Duodenal mucosa (tissue), 2 donors: ENCODE measurements around the gene KLK13.

ENCODE experiments used
- H3K27ac ChIP-seq: one replicate; pipeline ENCODE4 v1.7.0; 2013; ENCODE audit warnings: low read depth, low read length
- H3K27me3 ChIP-seq, 2 donors: one replicate each; pipeline ENCODE4 v1.7.0; 2013; ENCODE audit warnings: low read length in 2 of 2, control low read depth in 1 of 2; ENCODE audit not compliant: insufficient read depth in 2 of 2, control insufficient read depth in 1 of 2
- H3K36me3 ChIP-seq, 2 donors: one replicate each; pipeline ENCODE4 v1.7.0; 2013; ENCODE audit warnings: low read length in 2 of 2, control low read depth in 1 of 2; ENCODE audit not compliant: insufficient read depth in 2 of 2, control insufficient read depth in 1 of 2
- H3K4me1 ChIP-seq, 2 donors: one replicate each; pipeline ENCODE4 v1.7.0; 2013; ENCODE audit warnings: low read length in 2 of 2, control low read depth in 1 of 2; ENCODE audit not compliant: insufficient read depth in 2 of 2, control insufficient read depth in 1 of 2
- H3K4me3 ChIP-seq, 2 donors: one replicate each; pipeline ENCODE4 v1.7.0; 2013; ENCODE audit warnings: low read length in 2 of 2, low read depth in 1 of 2
- H3K9ac ChIP-seq, 2 donors: one replicate each; pipeline ENCODE4 v1.7.0; 2013; ENCODE audit warnings: low read length in 2 of 2, low read depth in 1 of 2
- H3K9me3 ChIP-seq, 2 donors: one replicate each; pipeline ENCODE4 v1.7.0; 2013; ENCODE audit warnings: low read length in 2 of 2, control low read depth in 1 of 2; ENCODE audit not compliant: control insufficient read depth in 1 of 2

Gene KLK13

GRCh38 chr19:51093101-51093500 lies 28.2 kb upstream of the KLK13 start:
- Histone ChIP-seq H3K27ac (no peak overlapping the region), H3K4me1 (no peaks in the 10 kb centered on the region)

GRCh38 chr19:51091895-51092873 lies 27.3 kb upstream of the KLK13 start:
- Histone ChIP-seq H3K9me3 (no peaks in the 10 kb centered on the region), H3K27ac (no peak overlapping the region), H3K4me1 (no peaks in the 10 kb centered on the region), H3K36me3 (no peaks in the 10 kb centered on the region), H3K9ac (no peak overlapping the region), H3K27me3 (no peaks in the 10 kb centered on the region), H3K4me3 (no peak overlapping the region)

More at GRCh38 chr19:51093101-51093500, 28.2 kb upstream of the KLK13 start:
- Histone ChIP-seq H3K4me3 (no peak overlapping the region), H3K9ac (no peak overlapping the region), H3K9me3 (no peaks in the 10 kb centered on the region), H3K36me3 (peaks cover 0 to 5% of the 10 kb centered on the region in 2 donors), H3K27me3 (no peaks in the 10 kb centered on the region)

- Histone ChIP-seq H3K36me3 (no peaks in the 10 kb centered on the region), H3K4me3 (no peak overlapping the region), H3K4me1 (no peaks in the 10 kb centered on the region), H3K9me3 (no peaks in the 10 kb centered on the region), H3K27ac (no peak overlapping the region), H3K27me3 (no peaks in the 10 kb centered on the region), H3K9ac (no peak overlapping the region)
Measured at GRCh38 chr19:51091126-51091525, 26.2 kb upstream of the KLK13 start.

- Histone ChIP-seq H3K36me3 (no peaks in the 10 kb centered on the region), H3K4me1 (no peaks in the 10 kb centered on the region), H3K27me3 (no peaks in the 10 kb centered on the region), H3K9ac (no peak overlapping the region), H3K4me3 (no peak overlapping the region), H3K27ac (no peak overlapping the region), H3K9me3 (no peaks in the 10 kb centered on the region)
Measured at GRCh38 chr19:51090471-51090870, 25.6 kb upstream of the KLK13 start.

GRCh38 chr19:51089786-51090185 lies 24.9 kb upstream of the KLK13 start:
- no peak overlapping the region for H3K27ac ChIP-seq
- no peaks in the 10 kb centered on the region for H3K36me3 ChIP-seq
- no peak overlapping the region for H3K4me3 ChIP-seq
- no peaks in the 10 kb centered on the region for H3K27me3 ChIP-seq
- H3K4me1 ChIP-seq: no peaks in the 10 kb centered on the region
- H3K9ac ChIP-seq: no peak overlapping the region
- H3K9me3 ChIP-seq: no peaks in the 10 kb centered on the region

- H3K36me3 ChIP-seq: no peaks in the 10 kb centered on the region
- no peak overlapping the region for H3K9ac ChIP-seq
- H3K27ac ChIP-seq: no peak overlapping the region
- H3K4me1 ChIP-seq: no peaks in the 10 kb centered on the region
- H3K27me3 ChIP-seq: no peaks in the 10 kb centered on the region
- no peaks in the 10 kb centered on the region for H3K9me3 ChIP-seq
- no peak overlapping the region for H3K4me3 ChIP-seq
Measured at GRCh38 chr19:51086153-51086850, 21.4 kb upstream of the KLK13 start.

GRCh38 chr19:51084505-51084904 lies 19.6 kb upstream of the KLK13 start:
- H3K36me3 ChIP-seq: no peaks in the 10 kb centered on the region

GRCh38 chr19:51083783-51084182 lies 18.9 kb upstream of the KLK13 start:
- Histone ChIP-seq H3K27me3 (no peaks in the 10 kb centered on the region), H3K9me3 (no peaks in the 10 kb centered on the region), H3K9ac (no peak overlapping the region), H3K27ac (no peak overlapping the region), H3K4me3 (no peak overlapping the region), H3K4me1 (no peaks in the 10 kb centered on the region), H3K36me3 (no peaks in the 10 kb centered on the region)

More at GRCh38 chr19:51084505-51084904, 19.6 kb upstream of the KLK13 start:
- Histone ChIP-seq H3K4me1 (no peaks in the 10 kb centered on the region), H3K9ac (no peak overlapping the region), H3K27me3 (no peaks in the 10 kb centered on the region), H3K4me3 (no peak overlapping the region), H3K27ac (no peak overlapping the region), H3K9me3 (no peaks in the 10 kb centered on the region)

- Histone ChIP-seq H3K4me1 (no peaks in the 10 kb centered on the region), H3K27me3 (no peaks in the 10 kb centered on the region), H3K9ac (no peak overlapping the region), H3K4me3 (no peak overlapping the region), H3K36me3 (no peaks in the 10 kb centered on the region), H3K9me3 (no peaks in the 10 kb centered on the region), H3K27ac (no peak overlapping the region)
Measured at GRCh38 chr19:51083181-51083580, 18.3 kb upstream of the KLK13 start.

GRCh38 chr19:51082611-51083010 lies 17.7 kb upstream of the KLK13 start, which contains the start of gene KLK14:
TSS of gene KLK14 (minus strand) at chr19:51082887. CDS start at chr19:51082614, 273 bp downstream.
- Histone ChIP-seq H3K36me3 (no peaks in the 10 kb centered on the region), H3K4me1 (no peaks in the 10 kb centered on the region), H3K9me3 (no peaks in the 10 kb centered on the region), H3K4me3 (no peak within 1 kb of the TSS), H3K27me3 (no peaks in the 10 kb centered on the region), H3K9ac (no peak within 1 kb of the TSS), H3K27ac (no peak within 1 kb of the TSS)
